ENCODE data around the gene TMEM86A.
A peak's percentile ranks its signal among the peaks of the same experiment; 100 is the strongest.

Gene TMEM86A

GRCh38 chr11:18726040-18726439 lies 27.5 kb downstream of the TMEM86A start, which contains the start of gene IGSF22:
Gene IGSF22 (minus strand): TSS chr11:18726188. CDS start chr11:18724236, 1,952 bp downstream.
- no peak for DNase-seq (ENCODE audit: low read depth)

DNA sequence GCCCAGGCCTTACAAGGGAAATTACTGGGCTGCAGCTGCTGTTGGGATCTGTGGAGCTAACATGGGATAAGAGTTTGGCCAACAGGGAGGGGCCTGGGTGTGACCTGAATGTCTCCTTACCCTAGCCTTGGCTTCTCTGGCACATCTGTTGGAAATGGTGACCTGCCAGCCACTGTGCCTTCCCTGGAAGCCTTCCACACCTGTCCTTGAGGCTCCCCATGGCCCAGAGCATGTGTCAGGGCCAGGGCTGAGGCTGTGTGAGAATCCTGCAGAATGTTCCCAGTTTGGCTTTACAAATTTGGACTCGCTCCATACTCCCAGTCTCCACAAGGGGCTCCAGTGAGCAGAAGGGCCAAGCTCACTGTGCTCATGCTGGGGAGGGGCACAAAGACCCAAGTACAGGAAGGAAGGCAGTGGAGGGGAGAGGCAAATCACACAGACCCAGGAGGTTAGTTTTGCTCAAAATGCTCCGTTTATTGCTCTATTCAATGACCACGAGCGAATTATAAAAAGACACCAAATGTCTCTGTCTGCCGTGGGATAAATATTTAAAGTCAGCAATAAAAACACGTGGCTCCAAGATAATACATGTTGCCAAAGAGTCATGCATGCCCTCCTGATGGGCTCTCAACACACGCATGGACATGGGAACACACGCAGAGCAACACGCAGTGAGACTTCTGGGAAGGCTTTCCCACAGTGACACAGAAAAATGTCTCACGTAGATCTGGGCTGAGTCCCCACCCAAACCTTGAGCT lies 29.1 kb downstream of the TMEM86A start:
- no peak for DNase-seq (ENCODE audit: low read depth)

DNA sequence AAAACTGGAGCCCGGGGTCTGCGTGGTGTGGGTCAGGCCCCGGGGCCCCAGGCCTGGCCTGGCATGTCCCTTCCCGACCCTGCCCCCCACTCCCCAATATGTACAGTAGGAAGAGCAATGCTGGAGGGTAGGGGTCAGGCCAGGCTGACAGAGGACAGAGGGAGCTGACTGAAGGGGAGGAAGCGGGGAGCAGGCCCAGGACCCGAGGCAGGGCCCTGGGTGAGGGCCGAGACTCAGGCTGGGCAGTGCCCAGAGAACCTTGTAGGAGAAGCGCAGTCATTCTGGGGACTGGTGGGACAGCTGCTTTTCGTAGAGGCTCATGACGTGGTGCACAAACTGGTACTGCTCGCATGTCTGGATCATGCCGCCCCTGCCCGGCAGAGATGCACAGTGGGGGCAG lies 30.1 kb downstream of the TMEM86A start:
- DNase-seq (ENCODE audit: low read depth): no peak

GRCh38 chr11:18729426-18729825 lies 30.8 kb downstream of the TMEM86A start:
- DNase-seq (ENCODE audit: low read depth): no peak

GRCh38 chr11:18730020-18730419 lies 31.4 kb downstream of the TMEM86A start:
- DNase-seq (ENCODE audit: low read depth): no peak

DNA sequence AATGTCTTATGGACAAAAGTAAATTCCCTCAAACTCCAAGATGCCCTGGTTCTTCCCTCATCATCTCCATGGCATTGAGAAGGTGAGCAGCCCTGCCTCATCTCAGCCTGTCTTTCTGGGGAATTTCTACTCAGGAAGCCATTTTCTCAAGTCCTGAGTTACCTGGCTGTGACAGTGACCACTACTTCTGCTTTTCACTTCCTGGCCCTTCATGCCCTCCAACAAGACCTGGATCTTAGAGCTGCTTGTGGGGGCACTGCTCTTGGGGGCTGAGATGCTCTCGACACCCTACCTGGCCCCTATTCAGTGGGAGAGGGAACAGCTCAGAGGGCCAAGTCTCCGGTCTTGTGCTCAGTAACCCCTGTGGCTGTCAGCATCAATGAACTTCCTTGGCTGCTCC lies 32.9 kb downstream of the TMEM86A start:
- no peak for DNase-seq (ENCODE audit: low read depth)

GRCh38 chr11:18731949-18732821 lies 33.6 kb downstream of the TMEM86A start:
- no peak for DNase-seq (ENCODE audit: low read depth)

GRCh38 chr11:18733202-18733601 lies 34.6 kb downstream of the TMEM86A start:
- DNase-seq (ENCODE audit: low read depth): no peak

DNA sequence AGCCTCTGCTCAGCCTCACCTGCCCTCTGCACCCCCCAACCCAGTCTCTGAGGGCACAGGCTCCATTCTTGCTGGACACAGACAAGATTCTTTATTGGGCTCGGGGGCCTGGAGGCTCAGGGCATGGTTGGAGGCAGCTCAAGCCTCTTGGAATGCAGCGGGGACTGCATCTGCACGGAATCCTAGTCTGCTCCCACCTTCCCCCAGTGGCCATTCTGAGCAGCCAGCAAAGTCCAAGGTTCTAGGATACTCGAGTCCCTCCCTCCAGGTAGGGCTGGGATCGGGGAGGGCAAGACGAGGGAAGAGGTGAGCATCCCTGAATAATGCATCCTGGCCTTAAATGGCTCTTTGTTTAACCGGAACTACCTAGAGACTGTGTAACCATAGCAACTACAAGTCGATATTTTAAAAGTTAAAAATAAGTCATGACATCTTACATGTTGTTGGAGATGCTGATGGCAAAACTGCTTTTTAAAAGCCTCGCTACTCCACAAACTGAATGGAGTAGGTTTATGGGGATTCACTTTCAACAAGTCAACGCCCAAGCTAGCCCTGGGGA lies 38.1 kb downstream of the TMEM86A start:
- no peak for DNase-seq (ENCODE audit: low read depth)

DNA sequence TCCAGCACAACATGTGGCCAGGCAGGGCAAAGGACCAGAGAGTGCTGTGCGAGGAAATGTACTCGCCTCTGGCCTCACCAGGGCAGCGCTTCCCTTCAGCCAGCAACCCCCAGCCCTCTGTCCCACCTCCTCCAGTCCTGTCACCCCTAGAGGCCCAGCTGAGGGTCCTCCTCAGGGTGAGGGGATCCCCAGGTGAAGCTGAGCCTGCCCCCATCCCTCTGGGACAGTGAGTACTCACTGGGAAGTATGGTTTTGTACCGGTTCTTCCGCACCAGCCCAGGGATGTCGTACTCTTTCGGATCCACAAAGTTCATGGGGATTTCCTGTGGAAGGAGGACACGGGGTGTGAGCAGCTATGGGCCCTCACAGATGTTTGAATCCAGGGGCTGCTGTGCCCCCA lies 39.1 kb downstream of the TMEM86A start:
- no peak for DNase-seq (ENCODE audit: low read depth)

GRCh38 chr11:18739685-18740084 lies 41.1 kb downstream of the TMEM86A start:
- DNase-seq (ENCODE audit: low read depth): no peak

GRCh38 chr11:18741783-18742182 lies 43.2 kb downstream of the TMEM86A start:
- DNase-seq (ENCODE audit: low read depth): no peak

- no peak for DNase-seq (ENCODE audit: low read depth)
Observed at GRCh38 chr11:18743365-18743764, 44.8 kb downstream of the TMEM86A start.

DNA sequence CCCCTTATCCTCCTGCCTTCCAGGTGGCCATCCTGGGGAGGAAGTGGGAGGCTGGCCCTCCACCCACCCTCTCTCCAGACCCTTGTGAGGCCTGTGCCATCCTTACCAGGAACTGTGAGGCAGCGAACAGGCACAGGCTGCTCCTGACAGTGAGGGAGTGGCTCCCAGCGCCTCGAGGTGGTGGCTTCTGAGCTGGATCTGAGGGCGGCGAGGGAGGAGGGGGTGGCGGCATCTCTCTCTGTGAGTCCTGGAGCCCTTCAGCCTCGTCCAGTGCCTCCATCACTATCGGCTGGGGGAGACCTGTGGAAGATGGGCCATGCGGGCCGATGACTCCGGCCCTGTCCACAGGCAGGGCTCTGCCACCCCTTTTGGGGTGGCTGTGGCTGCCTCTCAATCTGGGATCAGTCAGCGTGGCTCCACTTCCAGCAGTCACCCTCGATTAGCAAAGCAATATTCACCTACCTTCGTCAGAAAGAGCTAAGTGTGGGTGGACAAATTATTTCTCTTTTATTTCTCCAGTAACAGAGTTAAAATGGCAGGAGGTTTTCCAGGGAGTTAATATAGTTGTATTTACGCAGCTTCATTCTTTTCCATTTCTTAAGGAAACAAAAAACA lies 45.4 kb downstream of the TMEM86A start:
- no peak for DNase-seq (ENCODE audit: low read depth)

- no peak for DNase-seq (ENCODE audit: low read depth)
Observed at GRCh38 chr11:18745251-18745650, 46.7 kb downstream of the TMEM86A start.

DNA sequence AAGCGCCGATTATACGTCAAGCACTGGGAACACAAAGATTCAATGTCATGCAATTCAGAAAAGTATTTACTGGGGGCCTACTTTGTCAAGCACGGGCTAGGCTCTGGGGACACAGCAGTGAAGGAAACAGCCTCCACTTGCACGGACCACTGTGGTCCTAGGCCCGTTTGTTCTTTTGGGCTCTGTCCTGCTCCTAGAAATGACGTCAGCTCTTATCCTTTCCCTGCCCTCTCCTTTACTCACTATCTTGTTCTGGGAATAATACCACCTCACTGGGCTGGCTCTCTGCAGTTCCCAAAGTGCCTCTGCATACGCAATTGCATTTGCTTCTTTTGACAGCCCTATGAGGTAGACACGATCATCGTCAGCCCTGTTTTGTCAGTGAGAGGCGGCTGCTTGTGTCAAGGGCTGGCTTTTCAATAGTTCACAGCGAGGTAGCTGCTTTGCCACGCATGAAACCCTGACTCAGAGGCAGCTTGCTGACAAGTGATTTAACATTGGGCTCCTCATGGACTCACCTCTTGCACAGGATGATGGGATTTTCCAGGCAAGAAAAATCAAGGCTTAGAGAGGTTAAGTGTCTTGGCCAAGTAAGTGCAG lies 50.3 kb downstream of the TMEM86A start:
- DNase-seq (ENCODE audit: low read depth): no peak

- peak; percentile 33 for DNase-seq (ENCODE audit: low read depth)
Observed at GRCh38 chr11:18749681-18750319, 51.2 kb downstream of the TMEM86A start.

- no peak for DNase-seq (ENCODE audit: low read depth)
Observed at GRCh38 chr11:18750944-18751343, 52.4 kb downstream of the TMEM86A start.

GRCh38 chr11:18752502-18752901 lies 53.9 kb downstream of the TMEM86A start:
- no peak for DNase-seq (ENCODE audit: low read depth)

GRCh38 chr11:18754308-18754707 lies 55.7 kb downstream of the TMEM86A start:
- DNase-seq (ENCODE audit: low read depth): no peak

All from HS-5 (cell line).